ENCODE results near the gene GNG12.
A peak's percentile ranks its signal among the peaks of the same experiment; 100 is the strongest.

The GNG12 gene

DNA sequence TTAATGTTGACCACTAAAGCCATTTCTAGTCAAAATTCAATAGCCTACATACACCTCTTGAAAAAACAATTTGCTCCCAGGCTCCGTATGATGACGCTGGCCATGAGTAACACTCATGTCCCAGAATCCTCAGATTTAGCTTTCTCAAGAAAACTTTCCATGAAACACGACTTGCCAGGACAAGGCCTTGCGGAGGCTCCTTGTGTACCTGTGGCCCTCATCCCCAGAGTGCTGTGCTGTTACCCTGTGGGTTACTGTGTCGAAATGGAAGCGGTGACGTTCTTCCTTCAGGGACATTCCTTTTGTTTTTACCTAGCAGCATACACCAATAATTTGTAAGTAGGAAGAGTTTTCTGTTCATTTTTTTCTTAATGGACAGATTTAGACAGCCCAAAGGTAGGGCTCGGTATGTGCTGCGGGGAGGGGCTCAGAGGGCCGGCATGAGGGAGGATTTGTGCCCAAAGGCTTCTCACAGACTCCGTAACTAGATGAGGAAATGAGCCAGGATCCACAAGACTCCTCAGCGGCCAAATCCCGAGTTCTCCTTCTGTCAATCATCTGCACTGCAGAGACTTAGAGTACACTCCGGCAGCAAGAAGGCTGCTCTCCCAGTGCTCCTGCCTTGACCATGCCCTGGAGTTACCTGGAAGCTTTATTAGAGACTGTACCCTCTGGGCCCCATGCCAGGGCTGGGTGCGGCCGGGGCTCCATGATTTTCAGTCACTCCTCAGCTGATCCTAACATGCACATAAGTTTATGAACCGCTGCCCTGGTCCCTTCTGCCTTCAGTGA, 17.8 kb downstream of the GNG12 start:
- ATAC-seq = no peak
- no peak for DNase-seq

DNA sequence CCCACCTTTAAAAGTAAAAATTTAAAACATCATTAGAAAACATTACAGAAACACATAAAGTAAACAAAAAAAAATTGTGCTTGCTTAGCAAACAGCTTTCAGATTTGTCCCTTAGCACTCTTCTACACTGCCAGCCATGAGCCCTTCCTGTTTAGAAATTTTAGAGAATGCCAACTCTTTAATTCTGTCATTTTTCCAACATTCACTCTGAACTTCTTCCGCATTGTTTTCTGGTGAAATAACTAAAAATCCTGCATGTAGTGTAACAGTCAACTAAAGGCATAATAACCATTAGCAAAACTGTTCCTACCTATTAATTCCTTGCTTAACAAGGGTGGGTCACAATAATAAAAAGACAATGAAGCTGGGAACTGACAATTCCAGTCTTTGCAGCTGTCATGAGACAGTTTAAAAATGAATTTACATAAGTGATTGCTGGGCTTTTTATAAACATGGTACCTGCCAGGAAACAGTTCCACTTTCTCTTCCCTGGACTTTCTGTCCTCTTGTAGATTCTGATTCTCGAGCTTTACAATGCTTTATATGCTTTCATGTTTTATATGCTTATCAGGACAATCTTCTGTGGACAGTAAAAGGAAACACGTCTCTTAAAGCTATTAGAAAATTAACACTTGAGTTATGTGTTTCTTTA, 19.0 kb downstream of the GNG12 start:
- ATAC-seq (no peak), DNase-seq (no peak)

DNA sequence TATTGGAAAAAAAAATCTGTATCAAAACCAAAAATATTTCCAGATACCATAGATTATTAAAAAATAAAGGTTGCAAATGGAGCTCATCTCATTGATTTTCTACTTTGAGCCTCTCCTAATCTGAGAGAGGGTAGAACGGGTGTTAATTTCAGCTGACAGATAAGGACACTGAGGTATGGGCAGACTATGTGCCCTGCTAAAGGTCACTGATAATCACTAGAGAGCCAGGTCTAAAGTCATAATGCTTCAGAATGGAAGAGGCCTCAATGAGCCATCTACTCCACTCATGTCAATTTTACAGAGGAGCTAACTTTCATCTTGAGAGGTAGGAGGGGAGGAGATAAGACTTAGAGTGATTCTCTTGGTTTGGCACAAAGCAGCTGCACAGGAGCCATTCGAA, 21.0 kb downstream of the GNG12 start:
- ATAC-seq (no peak), DNase-seq (no peak)

DNA sequence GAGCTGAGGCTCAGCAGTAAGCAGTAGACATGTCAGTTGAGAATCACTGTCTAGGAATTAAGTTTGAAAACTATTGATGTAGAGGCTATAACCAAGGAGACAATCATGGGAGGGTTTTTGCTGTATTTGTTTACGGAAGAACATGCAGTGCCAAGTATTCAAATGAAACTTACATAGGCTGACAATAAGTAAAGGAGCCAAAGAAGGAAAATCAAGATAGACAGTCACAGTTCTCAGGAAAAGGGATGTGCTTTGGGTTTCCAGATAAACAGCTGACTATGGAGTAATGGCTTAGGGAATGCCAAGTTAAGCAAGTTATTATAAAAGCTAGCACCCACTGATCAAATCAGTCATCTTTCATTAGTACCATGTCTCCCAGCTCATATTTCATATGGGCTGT, 21.5 kb downstream of the GNG12 start:
- ATAC-seq = no peak
- DNase-seq = no peak

DNA sequence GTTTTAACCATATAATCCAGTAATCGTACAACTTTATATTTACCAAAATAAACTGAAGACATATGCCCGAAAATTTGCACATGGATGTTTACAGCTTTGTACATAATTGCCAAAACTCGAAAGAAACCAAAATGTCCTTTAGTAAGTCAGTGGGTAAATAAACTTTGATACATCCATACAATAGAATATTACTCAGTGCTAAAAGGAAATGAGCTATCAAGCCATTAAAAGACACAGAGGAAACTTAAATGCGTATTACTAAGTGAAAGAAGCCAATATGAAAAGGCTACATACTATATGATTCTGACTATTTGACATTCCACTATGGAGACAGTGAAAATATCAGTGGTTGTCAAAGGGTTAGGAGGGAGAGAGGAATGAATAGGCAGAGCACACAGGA, 23.4 kb downstream of the GNG12 start:
- no peak for DNase-seq
- ATAC-seq = no peak

DNA sequence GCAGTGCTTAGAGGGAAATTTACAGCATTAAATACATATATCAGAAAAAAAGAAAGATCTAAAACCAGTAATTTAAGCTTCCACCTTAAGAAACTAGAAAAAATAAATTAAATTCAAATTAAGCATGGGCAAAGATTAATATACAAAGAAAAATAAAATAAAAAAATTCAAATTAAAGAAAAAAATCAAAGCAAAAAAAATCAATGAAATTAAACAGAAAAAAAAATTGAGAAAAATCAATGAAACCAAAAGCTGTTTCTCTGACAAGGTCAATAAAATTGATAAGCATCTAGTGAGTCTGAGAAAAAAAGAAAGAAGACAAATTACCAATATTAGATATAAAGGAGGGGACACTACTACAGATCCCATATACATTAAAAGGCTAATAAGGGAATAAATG, 26.0 kb downstream of the GNG12 start:
- no peak for ATAC-seq
- no peak for DNase-seq

DNA sequence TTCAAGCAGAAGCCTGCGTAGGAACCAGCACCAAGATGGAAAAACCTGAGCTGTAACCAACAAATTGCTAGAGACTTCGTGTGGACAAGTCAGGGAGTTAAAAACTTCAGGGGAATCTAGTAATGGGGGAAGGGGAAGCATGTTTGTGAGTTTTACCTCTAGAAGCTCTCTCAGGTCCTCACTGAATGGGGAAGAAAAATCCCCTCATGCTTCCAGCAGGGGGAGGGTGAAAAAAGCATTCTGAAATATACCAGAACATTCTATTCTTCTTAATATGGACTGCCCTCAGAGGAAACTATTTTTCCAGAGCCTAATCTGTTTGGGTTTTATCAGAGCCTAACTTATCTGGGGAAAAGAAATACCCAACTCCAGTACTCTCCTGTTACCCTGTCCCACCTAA, 28.6 kb downstream of the GNG12 start:
- DNase-seq (no peak), ATAC-seq (no peak)

DNA sequence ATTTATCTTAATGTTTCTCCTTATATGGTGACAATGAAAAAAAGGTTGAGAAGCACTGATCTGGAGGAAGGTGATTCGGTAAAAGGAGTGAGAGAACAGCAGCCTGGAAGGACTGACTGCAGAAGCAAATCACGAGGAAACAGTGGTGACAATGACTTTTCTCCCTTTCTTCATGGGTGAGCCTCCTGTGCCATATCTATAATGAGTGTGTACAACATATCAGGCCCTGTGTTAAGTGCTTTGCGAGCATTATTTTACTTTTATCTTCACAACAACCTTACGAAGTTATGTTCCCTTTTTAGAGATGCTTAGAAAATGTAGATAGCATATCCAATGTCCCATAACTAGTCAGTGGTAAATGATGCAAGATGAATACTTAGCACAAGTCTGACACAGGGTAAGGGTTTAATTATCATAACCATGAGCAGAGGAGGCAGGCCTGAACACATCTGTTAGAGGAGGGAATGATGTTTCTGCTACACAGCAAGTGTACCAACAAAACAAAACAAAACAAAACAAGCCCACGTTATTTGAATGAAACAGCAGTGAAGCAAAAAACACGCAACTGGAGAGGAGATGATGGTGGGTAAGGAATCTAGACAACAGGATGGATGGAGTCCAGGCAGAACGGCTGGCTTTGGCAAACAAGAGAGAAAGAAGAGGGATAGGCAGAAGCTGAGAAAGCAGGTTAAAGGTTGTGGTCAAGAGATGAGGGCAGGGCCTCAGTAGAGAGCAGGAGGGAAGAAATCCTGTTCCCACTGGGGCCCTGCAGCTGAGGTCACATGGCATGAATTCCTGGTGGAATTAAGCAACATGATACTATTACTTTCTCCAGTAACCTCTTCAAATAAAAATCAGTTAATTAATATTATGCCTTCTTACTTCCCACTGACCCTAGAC, 29.6 kb downstream of the GNG12 start:
- DNase-seq (no peak), ATAC-seq (no peak)

DNA sequence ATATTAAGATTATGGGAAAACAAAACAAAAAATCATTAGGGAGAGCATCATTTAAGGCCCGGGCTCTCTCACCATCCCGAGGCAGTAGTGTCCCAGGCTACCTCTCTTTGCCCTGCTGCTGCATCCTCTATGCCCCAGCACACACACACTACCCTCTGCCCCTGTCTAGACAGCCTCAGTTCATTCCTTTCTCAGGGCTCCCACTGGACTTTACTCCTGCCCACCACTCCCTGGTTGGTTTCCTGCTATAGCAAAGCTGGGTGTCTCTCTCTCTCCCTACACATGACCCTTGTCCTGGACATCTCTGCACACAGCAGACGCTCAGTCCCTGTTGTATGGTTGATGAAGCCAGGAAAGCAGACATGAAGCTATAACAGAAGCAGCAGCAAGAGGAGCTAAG, 30.7 kb downstream of the GNG12 start:
- DNase-seq = no peak
- ATAC-seq = peak; percentile 23

DNA sequence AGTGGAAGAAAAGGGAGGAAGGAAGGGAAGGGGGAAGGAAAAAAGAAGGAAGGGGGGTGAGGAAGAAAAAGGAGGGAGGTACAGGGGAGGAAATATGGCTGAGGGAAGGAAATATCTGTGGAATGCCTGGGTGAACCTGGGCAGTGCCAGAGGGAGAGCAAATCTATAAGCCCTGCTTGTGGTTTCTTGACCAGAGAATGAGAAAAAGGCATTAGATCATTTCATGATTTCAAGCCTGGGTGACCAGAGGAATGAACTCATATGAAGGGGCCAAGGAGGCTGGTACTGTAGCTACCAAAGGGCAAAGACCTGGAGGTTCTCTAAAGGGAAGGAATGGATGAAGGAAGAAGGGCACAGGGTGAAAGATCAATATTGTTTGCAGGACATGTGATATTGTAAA, 31.4 kb downstream of the GNG12 start:
- DNase-seq (no peak), ATAC-seq (no peak)

DNA sequence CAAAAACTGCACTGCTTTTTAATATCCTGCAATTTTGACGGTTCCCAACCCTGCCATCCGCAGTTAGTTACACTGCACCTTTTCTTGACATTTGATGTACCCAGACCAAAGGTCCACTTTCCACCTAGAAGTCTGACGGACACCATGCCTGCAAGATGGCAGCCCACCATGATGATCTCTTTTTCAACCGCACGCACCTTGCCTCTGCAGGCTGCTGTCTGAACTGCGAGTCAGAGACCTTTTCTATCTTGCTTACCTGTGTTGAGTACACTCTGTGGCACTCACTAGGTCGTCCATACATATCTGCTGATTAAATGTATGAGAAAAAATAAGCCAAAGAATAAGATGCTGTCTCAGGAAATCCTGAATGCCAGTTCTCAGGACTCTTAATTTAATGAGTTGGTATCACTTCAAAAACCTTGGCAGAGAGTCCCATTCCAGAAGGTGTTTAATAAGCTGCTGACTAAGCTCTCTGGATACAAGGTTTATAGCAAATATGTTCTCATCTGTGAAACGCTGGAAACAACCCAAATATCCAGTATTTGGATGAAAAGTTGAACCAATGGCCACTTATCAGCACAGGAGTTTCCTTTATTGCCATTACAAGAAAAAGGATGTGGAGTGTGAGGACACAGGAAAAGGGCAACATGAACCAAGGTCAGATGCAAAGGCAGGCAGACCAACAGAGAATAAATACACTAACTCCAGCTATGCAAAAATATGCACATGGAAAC, 37.9 kb downstream of the GNG12 start:
- ATAC-seq (no peak), DNase-seq (no peak)

DNA sequence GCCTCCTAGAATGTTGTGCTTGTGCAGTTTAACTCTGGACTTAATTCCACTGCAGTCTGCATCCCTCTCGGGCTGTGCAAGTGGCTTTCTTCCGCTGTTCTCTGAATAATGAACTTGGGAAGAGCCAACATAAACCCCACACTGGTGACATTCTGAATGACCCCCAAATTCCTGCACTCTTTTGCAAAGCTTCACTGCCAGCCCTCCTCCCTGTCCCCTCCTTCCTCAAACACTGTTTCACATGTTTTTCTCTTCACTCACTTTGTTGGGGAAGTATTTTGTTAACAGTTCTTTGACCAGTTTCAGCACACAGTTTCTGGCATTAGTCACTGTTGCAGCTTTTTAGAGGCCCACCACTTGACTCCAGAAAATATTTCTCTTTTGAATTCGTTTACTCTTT, 39.7 kb downstream of the GNG12 start:
- ATAC-seq (no peak), DNase-seq (no peak)

DNA sequence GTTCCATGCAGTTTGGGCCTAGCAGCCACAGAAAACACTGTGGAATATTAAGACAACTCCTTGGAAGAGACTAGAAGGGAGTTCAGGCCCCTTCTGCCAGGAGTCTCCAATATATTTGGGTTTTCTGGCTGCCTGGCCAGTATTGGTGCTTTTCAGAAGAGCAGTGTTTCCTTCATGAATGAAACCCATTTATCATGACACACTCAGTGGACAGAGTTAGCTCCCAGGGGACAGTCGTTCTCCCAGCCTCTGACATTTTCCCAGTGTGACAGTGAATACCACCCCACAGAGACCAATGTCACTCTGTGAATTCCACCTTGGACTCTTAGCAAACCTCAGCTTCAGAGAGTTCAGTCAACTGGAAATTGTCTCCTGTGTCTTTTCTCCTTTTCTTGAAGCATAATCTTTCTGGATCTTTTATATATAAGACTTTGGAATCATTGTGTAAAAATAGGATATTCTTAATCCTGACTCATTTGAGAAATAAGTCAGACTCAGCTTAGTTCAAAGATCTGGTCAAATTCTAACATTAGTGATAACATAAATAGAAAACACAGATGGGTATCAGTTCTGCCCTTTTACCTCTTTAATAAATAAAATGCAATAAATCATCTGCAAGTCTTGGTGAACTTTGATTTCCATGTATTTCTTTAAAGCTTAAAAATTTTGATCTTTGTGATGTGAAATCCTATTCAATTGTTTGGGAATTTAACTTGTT, 40.4 kb downstream of the GNG12 start:
- no peak for DNase-seq
- no peak for ATAC-seq

DNA sequence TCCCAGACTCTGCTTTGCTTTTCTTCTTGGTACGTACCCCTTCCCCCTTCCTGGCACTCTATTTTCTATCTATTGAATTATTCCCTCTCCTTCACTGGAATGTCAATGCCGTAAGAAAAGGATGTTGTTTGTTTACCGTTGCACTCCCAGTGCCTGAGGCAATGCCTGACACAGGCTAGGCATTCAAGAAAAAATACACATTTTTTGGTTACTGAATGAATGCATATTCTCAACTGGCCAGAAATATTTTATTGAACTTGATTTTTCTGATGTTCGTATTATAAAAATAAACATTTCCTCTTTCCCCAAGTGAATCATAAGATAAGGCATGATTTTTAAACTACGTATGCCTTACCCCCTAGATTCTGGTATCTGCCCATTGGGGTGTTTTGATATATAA, 41.2 kb downstream of the GNG12 start:
- DNase-seq (no peak), ATAC-seq (no peak)

DNA sequence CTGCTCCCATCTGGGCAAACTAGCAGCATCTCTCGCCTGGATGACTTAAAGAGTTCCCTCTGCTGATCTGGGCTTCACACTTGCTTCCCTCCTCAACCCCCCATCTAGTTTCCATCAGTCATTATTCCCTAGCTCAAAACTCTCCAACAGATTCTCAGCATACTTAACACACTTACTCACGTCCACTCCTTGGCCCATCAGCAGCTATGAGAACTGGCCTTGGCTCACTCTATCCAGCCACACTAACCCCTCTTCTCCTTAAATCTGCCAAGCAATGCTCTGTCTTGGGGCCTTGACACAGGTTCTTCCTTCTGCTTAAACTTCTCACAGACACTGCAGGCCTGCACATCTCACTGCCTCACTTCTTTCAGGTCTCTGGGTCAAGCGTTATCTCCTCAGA, 41.6 kb downstream of the GNG12 start:
- ATAC-seq (no peak), DNase-seq (no peak)

DNA sequence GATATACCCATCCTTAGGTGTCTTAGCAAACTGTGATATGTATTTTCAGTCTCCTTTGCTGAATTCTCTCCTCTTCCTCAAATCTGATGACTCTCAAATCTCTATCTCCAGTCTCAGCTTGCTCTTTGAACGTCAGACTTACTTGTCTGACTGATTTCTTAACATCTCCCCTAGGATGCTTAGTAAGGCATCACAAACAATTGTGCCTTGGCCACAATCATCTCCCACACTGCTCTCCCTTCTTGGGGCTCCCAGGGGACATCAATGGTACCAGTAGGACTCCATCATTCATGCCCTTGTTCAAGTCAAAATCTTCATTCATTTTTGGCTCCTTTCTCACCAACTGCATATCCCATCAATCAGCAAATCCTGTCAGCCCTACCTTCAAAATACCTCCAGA, 42.0 kb downstream of the GNG12 start:
- DNase-seq (no peak), ATAC-seq (no peak)

DNA sequence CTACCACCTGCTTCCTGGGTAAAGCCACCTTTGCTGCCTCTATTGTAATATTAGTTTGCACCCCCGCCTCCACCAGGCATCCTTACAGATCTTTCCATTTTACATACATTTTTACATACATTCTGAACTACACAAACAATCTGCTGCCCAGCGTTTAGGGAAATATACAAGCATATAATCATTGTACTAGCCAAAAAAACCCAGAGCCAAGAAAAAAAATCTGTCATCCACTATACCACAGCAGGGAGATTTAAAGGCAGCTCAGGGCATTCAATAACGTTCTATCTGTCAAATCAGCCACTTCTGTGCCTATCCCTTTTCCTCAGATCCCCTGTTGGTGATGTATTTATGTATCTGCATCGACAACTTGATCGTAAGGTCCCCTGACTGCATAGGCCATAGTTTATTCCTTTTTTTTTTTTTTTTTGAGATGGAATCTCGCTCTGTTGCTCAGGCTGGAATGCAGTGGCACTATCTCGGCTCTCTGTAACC, 43.0 kb downstream of the GNG12 start:
- no peak for DNase-seq
- no peak for ATAC-seq

DNA sequence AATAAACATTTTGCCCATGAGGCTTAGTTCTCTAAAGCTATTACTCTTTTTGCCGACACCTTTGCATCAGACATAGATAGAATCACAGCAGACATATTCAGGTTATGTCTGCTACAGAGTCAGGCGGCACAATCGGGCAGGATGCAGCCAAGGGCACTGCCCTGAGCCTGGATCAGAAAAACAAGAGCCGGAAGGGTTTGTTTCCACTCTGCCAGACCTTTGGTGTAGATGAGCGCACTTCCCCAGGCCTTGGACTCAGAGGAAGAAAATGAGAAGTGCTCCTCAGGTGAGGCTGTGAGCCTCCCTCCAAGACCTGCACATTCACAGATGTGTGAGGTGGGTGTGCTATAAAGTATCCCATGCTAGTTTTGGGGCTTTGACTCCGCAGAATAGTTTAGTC, 43.7 kb downstream of the GNG12 start:
- ATAC-seq (no peak), DNase-seq (no peak)

DNA sequence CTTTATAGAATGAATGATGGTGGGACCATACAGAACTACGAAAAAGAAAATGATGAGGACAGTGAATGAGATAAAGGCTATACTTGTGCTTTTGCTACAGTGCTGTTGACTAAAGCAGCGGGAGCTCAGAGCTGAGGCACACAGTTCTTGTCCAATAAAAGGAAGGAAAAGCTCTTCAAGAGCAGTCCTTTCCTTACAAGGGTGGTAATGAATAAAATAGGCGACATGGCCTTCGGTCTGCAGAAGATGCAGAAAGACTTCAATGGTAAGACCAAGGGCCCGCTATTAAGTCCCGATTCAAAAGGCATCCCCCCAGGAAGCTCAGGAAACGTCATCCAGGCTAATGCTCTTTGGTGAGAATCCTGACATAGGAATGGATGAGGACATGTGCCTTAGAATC, 44.4 kb downstream of the GNG12 start:
- ATAC-seq = no peak
- DNase-seq = no peak

DNA sequence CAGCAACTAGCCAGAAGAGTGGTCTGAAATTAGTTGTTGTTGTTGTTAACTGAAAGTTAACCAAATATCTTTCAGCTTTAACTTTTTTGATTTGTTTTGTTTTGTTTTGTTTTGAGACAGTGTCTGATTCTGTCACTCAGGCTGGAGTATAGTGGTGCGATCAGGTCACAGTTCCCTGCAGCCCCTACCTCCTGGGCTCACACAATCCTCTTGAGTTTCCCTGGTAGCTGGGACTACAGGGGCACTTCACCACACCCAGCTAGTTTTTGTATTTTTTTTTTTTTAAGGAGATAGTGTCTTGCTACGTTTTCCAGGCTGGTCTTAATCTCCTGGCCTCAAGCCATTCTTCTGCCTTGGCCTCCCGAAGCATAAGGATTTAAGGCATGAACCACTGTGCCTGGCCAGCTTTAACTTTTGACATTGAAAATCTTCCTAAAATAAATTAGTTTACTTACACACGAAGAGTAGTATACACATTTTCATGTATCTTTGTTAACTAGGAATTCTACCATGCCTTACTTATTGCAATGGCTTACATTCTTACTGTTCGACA, 45.0 kb downstream of the GNG12 start:
- ATAC-seq = no peak
- DNase-seq = no peak

DNA sequence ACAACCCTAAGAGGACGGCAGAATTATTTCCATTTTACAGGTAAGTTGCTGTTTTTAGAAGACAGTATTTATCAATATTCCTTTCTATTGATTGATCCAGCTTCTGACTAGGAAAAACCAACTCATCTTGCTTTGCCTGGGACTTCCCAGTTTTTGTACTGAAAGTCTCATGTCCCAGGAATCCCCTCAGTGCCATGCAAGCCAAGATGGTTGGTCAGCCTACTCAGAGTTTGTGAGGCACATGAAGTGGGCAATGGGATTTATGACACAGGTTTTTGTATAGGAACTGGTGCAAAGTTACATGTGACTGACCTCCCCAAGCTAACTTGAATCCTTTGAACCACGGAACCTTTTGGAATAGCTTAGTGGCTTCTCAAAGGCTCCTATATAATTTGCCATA, 45.5 kb downstream of the GNG12 start:
- ATAC-seq = no peak
- DNase-seq = no peak

Measured in stimulated activated naive CD8-positive, alpha-beta T cell treated with anti-CD3 and anti-CD28 coated beads, Interleukin-15, Interleukin-2, amounts not matched to agents 100 U/mL and 50 U/mL, for 24 hours (primary cell).